Activated T-helper 1 cell treated with Interleukin-2 at 50 U/mL for 16 hours (primary cell): Measurements from ENCODE around the gene FA2H.
"Not testable (repeated sequence)": the region's sequence is repeated elsewhere in the genome, so short reads cannot be mapped to it uniquely, and the experiment has no call there.

Experiments
- DNase-seq: peaks from one replicate; pipeline ENCODE4 v3.0.0-alpha.2; 2020; ENCODE audit warnings: low read depth

The FA2H gene

GRCh38 chr16:74770831-74771526, 3.6 kb downstream of the FA2H start:
- DNase-seq = no peak

DNA sequence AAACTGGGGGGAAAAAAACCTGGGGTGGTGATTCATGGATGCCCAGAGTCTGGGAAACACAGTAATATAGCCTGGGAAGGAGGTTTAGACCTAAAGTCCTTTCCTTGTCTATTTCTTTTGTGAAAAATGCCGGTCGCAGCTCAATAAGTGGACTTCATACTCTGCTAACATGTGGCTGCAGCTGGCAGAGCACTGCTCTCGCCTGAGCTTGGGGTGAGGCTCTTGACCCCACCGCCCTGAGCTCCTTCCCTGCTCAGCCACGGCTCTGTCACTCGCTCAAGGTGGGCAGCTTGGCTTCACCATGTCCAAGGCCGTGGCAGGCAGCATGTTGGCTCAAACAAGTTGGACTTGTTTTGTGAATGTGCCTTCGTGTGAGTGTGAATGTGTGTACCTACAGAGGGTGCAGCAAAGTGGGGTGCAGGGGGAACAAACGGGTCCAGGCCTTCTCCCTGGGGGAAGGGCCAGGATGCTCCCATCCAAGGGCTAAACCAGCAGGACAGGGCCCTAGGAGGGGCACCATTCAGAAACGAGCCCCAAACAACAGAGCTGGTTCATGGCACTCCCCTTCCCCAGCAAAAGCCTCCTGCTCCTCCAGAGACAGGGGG, 4.9 kb downstream of the FA2H start:
- no peak for DNase-seq

DNA sequence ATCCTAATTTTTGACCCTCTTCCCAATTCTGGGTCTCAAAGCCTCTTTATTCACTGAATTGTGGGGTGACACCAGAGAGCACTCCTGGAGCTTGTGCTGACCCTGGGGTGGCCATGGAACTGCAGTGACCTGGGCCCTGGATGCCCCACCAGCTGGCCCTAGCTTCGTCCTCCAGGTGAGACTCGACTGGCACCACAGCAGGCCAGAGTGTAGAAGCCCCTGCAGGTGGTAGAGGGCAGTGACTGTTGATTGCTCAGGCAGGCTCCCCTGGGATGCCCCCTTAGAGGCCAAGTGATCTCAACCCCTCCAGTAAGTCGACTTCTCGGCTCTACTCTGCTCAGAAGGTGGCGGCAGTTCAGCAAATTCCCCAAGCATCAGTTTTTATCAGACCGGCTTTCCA, 6.4 kb downstream of the FA2H start:
- no peak for DNase-seq

DNA sequence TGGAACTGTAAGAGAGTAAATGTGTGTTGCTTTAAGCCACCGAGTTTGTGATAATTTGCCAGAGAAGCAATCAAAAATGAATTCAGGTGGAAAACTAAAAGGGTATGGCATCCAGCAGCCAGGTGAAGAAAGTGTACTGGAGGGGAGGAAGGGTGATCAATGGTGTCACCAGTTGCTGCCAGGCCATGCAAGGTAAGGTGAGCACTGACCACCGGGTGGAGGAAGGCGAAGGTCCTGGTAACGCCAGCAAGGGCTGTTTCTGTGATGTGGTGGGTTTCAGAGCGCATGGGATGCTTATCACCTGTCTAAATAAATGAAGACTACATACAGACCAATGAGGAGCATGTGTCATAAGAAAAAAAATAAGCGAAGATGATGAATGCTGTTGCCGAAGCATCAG, 6.9 kb downstream of the FA2H start:
- no peak for DNase-seq

GRCh38 chr16:74766729-74767128, 7.9 kb downstream of the FA2H start:
- DNase-seq = no peak

GRCh38 chr16:74764184-74764583, 10.4 kb downstream of the FA2H start:
- not testable (repeated sequence) for DNase-seq

GRCh38 chr16:74761665-74762064, 13.0 kb downstream of the FA2H start:
- DNase-seq = no peak

DNA sequence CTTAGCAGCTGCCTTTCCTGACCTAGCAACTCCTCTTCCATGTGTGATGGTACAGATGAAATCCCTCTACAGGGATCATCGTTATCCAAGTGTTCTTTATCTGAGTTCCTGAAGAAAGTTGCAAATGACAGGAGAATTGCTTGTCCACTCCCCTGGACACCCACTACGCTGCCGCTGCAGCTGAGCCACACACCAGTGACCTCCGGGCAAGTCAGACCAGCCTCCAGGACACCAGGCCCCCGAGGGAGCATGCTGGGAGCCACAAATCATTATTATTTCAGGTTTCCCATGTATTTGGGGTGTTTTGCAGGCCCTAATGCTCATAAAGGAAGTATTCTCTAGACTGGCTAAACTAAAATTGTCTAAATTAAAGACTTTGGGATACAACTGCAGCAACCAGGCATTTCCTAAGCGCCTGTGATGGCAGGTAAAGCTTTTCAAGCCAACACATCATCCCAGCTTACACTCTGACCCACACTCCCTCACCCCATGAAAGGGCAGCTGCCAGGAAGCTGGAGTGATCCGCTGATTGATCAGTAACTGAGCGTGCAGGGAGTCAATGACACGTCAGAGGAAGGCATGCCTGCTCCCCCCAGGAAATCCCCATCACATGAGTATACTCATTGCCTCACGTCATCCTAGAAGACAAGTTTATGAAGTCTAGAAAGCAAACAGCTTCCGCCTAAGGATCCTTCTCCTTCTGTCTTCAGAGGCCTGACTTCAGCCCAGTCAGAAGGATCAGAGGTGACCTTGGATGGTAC, 14.4 kb downstream of the FA2H start:
- DNase-seq = no peak

- DNase-seq = no peak
Measured at GRCh38 chr16:74759564-74759963, 15.1 kb downstream of the FA2H start.

- no peak for DNase-seq
Measured at GRCh38 chr16:74758801-74759200, 15.8 kb downstream of the FA2H start.

GRCh38 chr16:74757349-74757748, 17.3 kb downstream of the FA2H start:
- no peak for DNase-seq

DNA sequence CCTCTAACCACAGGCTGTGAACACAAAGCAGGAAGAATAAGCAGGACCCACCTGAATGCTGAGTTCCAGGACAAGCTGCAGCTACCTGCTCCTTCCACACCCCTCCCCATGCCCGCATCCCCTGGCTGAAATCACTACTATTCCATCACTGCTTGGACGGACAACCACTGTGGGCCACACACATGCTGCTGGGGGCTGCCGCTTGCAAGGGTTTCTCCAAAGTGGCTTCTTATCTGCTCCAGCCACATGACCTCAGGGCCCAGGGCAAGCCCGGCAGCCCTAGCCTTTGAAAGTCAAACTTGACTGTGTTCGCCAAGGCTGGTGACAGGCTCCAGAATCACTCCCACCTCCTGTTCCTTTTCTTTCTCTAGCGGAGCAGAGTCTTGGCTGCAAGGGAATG, 18.4 kb downstream of the FA2H start:
- DNase-seq = no peak

GRCh38 chr16:74753180-74753579, 21.4 kb downstream of the FA2H start:
- DNase-seq = no peak

GRCh38 chr16:74752756-74753155, 21.9 kb downstream of the FA2H start:
- no peak for DNase-seq

DNA sequence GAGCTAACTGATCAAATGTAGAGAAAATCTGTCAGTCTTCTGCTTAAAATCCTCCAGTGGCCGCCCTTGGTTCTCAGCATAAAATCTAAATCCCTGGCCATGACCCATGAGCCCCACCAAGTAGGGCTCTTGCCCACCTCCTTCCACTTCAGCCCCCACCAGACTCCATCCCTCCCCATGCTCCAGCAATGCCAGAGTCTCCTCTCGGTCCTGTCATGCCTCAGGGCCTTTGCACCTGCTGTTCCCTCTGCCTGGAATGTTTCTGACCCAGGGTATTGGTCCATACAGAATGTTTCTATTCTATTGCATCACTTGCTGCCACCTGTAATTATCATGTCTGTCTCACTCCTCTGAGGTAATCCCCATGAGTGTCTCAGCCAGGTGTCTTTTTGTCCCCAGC, 22.4 kb downstream of the FA2H start:
- DNase-seq = no peak

DNA sequence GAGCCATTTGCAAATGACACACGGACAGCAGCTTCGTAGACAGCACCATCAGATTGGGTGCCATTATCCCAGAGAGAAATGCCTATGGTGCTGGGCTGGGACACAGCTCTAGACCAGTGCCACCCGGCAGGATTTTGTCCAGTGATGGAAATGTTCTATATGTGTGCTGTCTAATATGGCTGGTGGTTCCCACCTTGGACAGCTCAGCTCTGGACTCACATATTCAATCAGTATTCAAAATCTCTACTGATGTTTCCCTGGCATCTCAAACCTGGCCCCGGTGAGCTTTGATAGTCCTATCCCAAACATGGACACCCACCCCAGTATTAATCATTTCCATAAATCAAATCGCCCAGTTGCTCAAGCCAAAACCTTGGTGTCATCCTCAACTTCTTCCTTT, 23.0 kb downstream of the FA2H start:
- DNase-seq = no peak

GRCh38 chr16:74749291-74750055, 25.1 kb downstream of the FA2H start:
- DNase-seq = no peak

- no peak for DNase-seq
Measured at GRCh38 chr16:74748616-74749026, 26.0 kb downstream of the FA2H start.

DNA sequence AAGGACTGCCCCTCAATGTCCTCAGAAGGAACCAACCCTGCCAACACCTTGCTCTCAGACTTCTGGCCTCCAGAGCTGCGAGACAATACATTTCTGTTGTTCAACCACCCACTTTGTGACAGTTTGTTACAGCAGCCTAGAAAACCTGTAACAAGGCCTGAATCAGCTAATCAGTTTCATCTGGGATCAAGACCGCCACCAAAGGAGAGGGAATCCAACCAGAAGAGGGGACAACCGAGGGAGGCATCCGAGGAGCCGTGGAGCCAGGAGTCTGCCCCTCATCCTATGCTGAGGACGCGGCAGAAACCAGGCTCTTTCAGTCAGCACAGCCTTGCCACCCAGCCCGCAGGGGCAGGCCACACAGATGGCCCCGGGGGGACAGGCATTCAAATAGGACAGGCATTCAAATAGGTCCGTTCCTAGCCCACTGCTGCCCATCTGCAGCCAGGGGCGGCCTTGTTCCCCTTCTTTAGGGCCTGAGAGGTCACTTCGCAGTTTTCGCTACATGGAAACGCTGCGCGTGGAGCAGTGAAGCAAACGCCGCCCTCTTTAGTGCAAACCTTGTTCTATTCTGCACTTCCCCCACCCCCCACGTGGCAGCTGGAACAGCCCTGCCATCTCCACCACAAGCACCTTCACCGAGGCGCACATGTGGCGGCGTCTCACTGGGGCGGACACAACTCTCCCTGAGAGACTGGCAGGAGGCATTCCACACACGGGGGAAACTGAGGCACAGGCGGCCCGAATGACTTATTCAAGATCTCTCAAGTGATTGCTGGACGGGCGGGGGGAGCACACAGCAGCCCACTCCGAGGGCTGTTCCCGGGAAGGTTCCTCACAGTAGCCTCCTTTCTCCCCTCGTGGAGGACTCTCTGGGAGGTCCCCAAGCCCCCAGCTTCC, 26.7 kb downstream of the FA2H start:
- DNase-seq = no peak

GRCh38 chr16:74745926-74746325, 28.7 kb downstream of the FA2H start:
- no peak for DNase-seq

DNA sequence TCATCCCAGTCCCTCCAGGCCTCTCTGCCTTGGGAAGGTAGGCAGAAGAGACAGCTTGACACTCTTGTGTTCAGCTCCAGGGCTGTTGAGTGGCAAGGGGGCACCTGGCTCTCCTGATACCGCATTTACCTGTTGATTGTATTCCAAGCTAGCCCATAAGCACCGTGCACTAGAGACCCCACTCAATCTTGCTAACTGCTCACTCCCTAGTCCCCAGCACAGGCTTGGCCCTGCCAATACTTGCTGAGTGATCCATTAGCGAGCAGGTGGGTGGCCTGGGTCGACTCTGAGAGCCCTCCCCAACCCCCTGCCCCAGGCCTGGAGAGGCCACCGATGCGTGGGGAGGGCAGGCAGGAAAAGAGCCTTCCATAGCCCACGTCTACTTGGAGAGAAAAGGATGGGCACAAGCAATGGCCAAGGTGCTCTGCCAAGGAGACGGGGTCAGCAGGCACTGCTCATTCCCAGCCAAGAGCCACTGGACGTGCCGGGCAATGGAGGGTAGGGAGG, 29.5 kb downstream of the FA2H start:
- DNase-seq = no peak
